Measurements from ENCODE around the gene ARFGAP3. TPM values are rescaled to one million over a fixed set of nuclear protein-coding genes. Genes with fewer than 3 reads are reported as not detected.

Gene ARFGAP3
- total RNA-seq, 2 donors from 2014 or later = 52.9 to 68.9 TPM

DNA sequence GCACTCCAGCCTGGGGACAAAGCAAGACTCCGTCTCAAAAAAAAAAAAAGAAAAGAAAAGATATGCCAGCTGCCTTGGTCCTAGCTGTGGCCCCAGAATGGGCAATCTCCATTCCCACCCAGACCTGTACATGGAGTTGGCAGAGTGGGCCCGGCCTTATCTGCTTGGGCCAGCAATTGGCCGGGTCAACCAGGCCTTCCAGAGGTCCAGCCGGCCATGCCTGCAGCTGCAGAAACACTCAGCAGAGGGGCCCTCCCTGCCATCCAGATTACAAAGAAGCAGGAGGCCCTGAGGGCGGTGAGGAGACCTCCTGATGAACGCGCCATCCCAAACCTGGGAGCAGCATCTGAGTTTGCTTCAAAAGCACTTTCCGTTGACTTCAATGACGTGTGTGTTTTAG, 26.9 kb upstream of the ARFGAP3 start:
- Histone ChIP-seq H3K27ac (no peak overlapping the region), H3K9me3 (no peaks in the 10 kb centered on the region), H3K36me3 (peaks cover 80% of the 10 kb centered on the region), H3K4me3 (no peak overlapping the region), H3K4me1 (ENCODE audit: control insufficient read depth in 1 of 2, low read depth in 2 of 2) (peaks cover 0 to 7% of the 10 kb centered on the region in 2 donors), H3K27me3 (replicated peaks; ENCODE audit: insufficient read depth) (no peaks in the 10 kb centered on the region)
- DNase-seq (ENCODE audit: low spot score) (no peak), ATAC-seq (ENCODE audit: insufficient number of reproducible peaks, low FRiP score, low read depth) (no peak)
- TF ChIP-seq, protein P1, sequence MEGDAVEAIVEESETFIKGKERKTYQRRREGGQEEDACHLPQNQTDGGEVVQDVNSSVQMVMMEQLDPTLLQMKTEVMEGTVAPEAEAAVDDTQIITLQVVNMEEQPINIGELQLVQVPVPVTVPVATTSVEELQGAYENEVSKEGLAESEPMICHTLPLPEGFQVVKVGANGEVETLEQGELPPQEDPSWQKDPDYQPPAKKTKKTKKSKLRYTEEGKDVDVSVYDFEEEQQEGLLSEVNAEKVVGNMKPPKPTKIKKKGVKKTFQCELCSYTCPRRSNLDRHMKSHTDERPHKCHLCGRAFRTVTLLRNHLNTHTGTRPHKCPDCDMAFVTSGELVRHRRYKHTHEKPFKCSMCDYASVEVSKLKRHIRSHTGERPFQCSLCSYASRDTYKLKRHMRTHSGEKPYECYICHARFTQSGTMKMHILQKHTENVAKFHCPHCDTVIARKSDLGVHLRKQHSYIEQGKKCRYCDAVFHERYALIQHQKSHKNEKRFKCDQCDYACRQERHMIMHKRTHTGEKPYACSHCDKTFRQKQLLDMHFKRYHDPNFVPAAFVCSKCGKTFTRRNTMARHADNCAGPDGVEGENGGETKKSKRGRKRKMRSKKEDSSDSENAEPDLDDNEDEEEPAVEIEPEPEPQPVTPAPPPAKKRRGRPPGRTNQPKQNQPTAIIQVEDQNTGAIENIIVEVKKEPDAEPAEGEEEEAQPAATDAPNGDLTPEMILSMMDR (IDR thresholded peaks at IDR 0.05) = no peak

DNA sequence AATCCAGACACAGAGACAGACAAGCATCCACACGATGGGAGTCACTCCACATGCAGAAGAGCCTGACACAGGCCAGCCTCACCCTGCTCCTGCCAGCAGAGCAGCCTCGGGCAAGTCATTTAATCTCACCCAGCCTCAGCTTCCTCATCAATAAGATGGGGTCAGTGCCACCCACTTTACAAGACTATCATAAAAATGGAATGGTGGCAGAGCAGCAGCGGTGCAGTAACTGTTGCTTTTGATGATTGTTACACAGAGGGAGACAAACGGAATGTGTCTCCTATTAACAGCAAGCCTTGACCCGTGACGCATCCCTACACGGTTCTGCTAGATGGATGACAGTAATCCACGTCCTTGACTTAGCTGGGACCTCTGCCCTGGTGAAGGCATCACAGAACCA, 26.0 kb upstream of the ARFGAP3 start:
- Histone ChIP-seq H3K9me3 (no peaks in the 10 kb centered on the region), H3K4me3 (no peak overlapping the region), H3K36me3 (peaks cover 80% of the 10 kb centered on the region), H3K27me3 (replicated peaks; ENCODE audit: insufficient read depth) (no peaks in the 10 kb centered on the region), H3K4me1 (ENCODE audit: control insufficient read depth in 1 of 2, low read depth in 2 of 2) (peaks cover 0 to 7% of the 10 kb centered on the region in 2 donors), H3K27ac (no peak overlapping the region)
- ATAC-seq (ENCODE audit: insufficient number of reproducible peaks, low FRiP score, low read depth) (no peak), DNase-seq (ENCODE audit: low spot score) (no peak)
- TF ChIP-seq, protein P1 (IDR thresholded peaks at IDR 0.05) = no peak

DNA sequence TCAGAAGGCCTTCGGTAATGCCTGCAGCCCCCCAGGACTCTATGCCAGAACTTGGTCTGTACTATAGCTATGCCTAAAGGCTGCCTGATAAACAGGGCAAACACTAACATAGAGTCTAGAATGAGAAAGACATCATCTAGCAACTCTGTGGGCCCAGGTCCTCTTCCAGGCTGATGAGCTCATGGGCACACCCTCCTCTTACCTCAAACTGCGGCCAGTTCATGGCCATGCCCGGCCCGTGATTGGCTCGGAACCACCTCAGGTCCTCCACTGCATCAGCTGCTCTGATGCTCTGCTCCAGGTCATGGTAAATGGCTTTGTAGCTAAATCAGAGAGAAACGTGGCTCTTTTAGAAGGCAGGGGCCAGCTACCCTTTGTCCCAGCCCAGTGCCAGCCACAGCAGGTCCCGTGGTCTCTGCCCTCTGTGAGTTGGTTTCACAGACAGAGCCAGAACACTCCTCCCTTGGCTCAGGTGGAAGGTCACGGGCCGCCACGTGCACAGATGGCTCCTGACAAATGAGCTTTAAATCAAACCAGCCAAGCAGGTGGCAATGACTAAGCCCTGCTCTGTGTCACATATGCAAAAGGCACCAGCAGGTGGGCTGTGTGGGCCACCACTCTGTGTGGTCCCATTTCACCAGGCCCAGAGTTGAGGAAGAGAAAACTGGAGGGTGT, 25.0 kb upstream of the ARFGAP3 start:
- H3K27ac ChIP-seq = no peak overlapping the region
- peaks cover 0 to 7% of the 10 kb centered on the region in 2 donors for H3K4me1 ChIP-seq (ENCODE audit: control insufficient read depth in 1 of 2, low read depth in 2 of 2)
- no peaks in the 10 kb centered on the region for H3K27me3 ChIP-seq (replicated peaks; ENCODE audit: insufficient read depth)
- no peak for DNase-seq (ENCODE audit: low spot score)
- H3K9me3 ChIP-seq = no peaks in the 10 kb centered on the region
- ATAC-seq (ENCODE audit: insufficient number of reproducible peaks, low FRiP score, low read depth) = no peak
- H3K36me3 ChIP-seq = peaks cover 83% of the 10 kb centered on the region
- TF ChIP-seq, protein P1 (IDR thresholded peaks at IDR 0.05) = no peak
- H3K4me3 ChIP-seq = no peak overlapping the region

DNA sequence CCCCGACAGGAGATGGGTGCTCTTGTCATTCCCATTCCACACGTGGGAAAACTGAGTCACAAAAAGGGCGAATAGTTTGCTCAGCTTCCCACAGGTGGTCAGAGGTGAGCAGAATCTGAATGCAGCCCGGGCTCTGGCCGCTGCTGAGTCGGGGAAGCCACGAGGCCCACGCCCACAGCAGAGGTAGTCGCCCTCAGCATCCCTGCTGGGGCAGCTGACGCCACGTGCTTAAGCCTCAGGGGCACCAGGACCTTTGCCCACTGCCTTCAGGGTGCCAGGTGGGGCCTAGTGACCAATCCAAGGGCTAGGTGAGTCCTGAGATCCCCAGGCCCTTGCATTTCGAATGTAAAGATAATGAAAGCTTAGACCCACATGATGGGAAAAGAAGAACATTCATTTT, 24.2 kb upstream of the ARFGAP3 start:
- H3K27me3 ChIP-seq (replicated peaks; ENCODE audit: insufficient read depth) = no peaks in the 10 kb centered on the region
- H3K4me3 ChIP-seq = no peak overlapping the region
- no peaks in the 10 kb centered on the region for H3K9me3 ChIP-seq
- DNase-seq (ENCODE audit: low spot score) (no peak), ATAC-seq (ENCODE audit: insufficient number of reproducible peaks, low FRiP score, low read depth) (no peak)
- TF ChIP-seq, protein P1 (IDR thresholded peaks at IDR 0.05) = no peak
- no peak overlapping the region for H3K27ac ChIP-seq
- H3K4me1 ChIP-seq (ENCODE audit: control insufficient read depth in 1 of 2, low read depth in 2 of 2) = peaks cover 0 to 7% of the 10 kb centered on the region in 2 donors
- H3K36me3 ChIP-seq = peaks cover 88% of the 10 kb centered on the region

DNA sequence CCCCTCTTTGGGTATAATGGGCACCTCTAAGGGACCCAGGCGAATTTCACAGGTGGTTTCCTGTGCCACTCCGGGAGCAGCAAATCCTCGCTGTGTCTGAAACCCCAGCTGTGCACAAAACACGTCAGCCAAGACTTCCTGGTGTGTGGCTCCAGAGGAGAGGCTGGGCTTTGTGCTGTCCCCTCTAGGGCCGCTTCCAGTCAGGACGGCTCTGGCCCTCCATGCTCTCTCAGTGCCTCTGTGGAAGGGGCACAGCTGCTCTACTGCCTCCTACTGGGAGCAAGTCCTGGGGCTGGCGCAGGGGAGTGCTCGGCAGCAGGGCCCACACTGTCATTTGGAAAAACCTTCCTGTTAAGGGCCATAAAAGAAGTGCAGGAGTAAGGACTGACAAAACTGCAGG, 23.7 kb upstream of the ARFGAP3 start:
- DNase-seq (ENCODE audit: low spot score) = no peak
- Histone ChIP-seq H3K27ac (no peak overlapping the region), H3K9me3 (no peaks in the 10 kb centered on the region), H3K4me3 (no peak overlapping the region), H3K4me1 (ENCODE audit: control insufficient read depth in 1 of 2, low read depth in 2 of 2) (peaks cover 0 to 5% of the 10 kb centered on the region in 2 donors), H3K36me3 (peaks cover 93% of the 10 kb centered on the region), H3K27me3 (replicated peaks; ENCODE audit: insufficient read depth) (no peaks in the 10 kb centered on the region)
- ATAC-seq (ENCODE audit: insufficient number of reproducible peaks, low FRiP score, low read depth) = no peak
- TF ChIP-seq, protein P1 (IDR thresholded peaks at IDR 0.05) = no peak
